HT-29 (cell line): ENCODE measurements around the gene BSPH1. TPM values are rescaled to one million over a fixed set of nuclear protein-coding genes. Genes with fewer than 3 reads are reported as not detected.
"Not testable (repeated sequence)": the region's sequence is repeated elsewhere in the genome, so short reads cannot be mapped to it uniquely, and the experiment has no call there.

Source experiments
- DNase-seq: peaks from one replicate; pipeline ENCODE4 v3.0.0-alpha.2; 2015; ENCODE audit warnings: low spot score
- total RNA-seq: library from RNA; depleted of rRNA; stranded (reverse); fragments of >200 nt; shearing (Covaris generic); gene quantifications from 2 replicates; pipeline ENCODE4 v1.2.3, GENCODE V29; 2014; rRNA removed

BSPH1 gene
- total RNA-seq, 1 experiment from 2014 or later, result not detected

DNA sequence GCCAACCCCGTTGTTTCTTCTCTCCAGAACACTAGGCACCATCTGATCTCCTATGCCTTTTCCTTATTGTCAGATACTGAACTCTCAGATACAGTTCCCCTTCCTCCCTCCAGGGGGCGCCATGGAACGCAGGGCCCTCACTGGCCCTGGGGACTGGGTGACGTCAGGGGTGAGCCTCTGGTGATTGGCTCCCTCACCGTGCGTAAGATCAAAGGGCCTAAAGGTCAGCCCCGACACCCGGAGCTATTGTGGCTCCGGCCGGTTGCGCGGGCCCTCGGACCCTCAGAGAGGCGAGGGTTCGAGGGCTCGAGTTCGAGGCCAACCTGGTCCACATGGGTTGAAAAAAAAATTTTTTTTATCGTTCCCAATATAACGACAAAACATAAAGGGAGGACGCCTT is 63.4 kb downstream of the BSPH1 start:
- not testable (repeated sequence) for DNase-seq

DNA sequence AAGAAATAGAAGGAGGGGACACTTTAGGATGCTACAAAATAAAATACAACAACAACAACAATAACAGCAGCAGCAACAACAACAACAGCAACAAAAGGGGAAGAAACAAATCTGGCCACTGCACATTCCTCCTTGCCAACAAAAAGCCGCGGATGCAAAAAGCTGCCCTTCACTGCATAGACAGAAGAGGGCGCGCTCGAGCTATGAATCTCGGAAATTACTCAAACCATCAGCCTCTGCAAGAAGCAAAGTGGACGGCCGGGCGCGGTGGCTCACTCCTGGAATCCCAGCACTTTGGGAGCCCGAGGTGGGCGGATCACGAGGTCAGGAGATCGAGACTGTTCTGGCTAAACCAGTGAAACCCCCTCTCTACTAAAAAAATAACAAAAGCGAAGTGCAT is 71.9 kb downstream of the BSPH1 start:
- DNase-seq, result not testable (repeated sequence)

Other genes with a start within 250 kb of the BSPH1 start
- 300 and 310 TPM in 2 replicates for gene NOP53, start 246.6 kb downstream of the BSPH1 start, total RNA-seq
- gene SELENOW, start 213.5 kb downstream of the BSPH1 start, total RNA-seq, result 492 and 534 TPM in 2 replicates
- gene TPRX1, start 187.6 kb downstream of the BSPH1 start, total RNA-seq, result not detected in 2 replicates
- gene CRX, start 170.2 kb downstream of the BSPH1 start, total RNA-seq, result not detected in 2 replicates
- gene TPRX2, start 132.9 kb downstream of the BSPH1 start, total RNA-seq, result not detected in 2 replicates
- not detected in 2 replicates for gene SULT2A1, start 105.9 kb downstream of the BSPH1 start, total RNA-seq
- not detected in 2 replicates for gene ELSPBP1, start 2.5 kb upstream of the BSPH1 start, total RNA-seq
- gene CABP5, start 51.9 kb upstream of the BSPH1 start, total RNA-seq, result not detected in 2 replicates
- 1.8 TPM in 1 of 2 replicates, not detected in the other for gene PLA2G4C, start 118.6 kb upstream of the BSPH1 start, total RNA-seq
- gene LIG1, start 178.2 kb upstream of the BSPH1 start, total RNA-seq, result 174 and 182 TPM in 2 replicates
- 7.5 and 8.2 TPM in 2 replicates for gene ZSWIM9, start 178.5 kb upstream of the BSPH1 start, total RNA-seq